Kidney epithelial cell (primary cell): ENCODE measurements around the gene HYOU1. TPM values are rescaled to one million over a fixed set of nuclear protein-coding genes. Genes with fewer than 3 reads are reported as not detected.

ENCODE experiments used
- DNase-seq: peaks from one replicate; pipeline ENCODE4 v3.0.0-alpha.2; 2010; ENCODE audit warnings: low read depth
- H3K27me3 ChIP-seq: 2 replicates; pipeline ENCODE4 v1.6.0; 2011; ENCODE audit warnings: low read length; ENCODE audit not compliant: control insufficient read depth, insufficient read depth
- H3K36me3 ChIP-seq: 2 replicates; pipeline ENCODE4 v1.5.1; 2011; ENCODE audit warnings: low read length; ENCODE audit not compliant: control insufficient read depth, insufficient read depth
- H3K4me3 ChIP-seq: 2 replicates; pipeline ENCODE4 v1.5.1; 2011; ENCODE audit warnings: low read depth, mild to moderate bottlenecking, control low read depth, low read length
- CTCF ChIP-seq: IDR thresholded peaks from 2 replicates; pipeline ENCODE4 v1.5.1; 2011; ENCODE audit warnings: mild to moderate bottlenecking, moderate library complexity, low read length, control low read depth, inconsistent platforms; ENCODE audit not compliant: insufficient read depth, poor library complexity, severe bottlenecking
- total RNA-seq: library from RNA; depleted of rRNA; stranded (reverse); fragments of >200 nt; gene quantifications from 2 replicates; pipeline ENCODE4 v1.2.3, GENCODE V29; 2015

HYOU1 gene
- total RNA-seq, 1 donor from 2014 or later, result 303 TPM

DNA sequence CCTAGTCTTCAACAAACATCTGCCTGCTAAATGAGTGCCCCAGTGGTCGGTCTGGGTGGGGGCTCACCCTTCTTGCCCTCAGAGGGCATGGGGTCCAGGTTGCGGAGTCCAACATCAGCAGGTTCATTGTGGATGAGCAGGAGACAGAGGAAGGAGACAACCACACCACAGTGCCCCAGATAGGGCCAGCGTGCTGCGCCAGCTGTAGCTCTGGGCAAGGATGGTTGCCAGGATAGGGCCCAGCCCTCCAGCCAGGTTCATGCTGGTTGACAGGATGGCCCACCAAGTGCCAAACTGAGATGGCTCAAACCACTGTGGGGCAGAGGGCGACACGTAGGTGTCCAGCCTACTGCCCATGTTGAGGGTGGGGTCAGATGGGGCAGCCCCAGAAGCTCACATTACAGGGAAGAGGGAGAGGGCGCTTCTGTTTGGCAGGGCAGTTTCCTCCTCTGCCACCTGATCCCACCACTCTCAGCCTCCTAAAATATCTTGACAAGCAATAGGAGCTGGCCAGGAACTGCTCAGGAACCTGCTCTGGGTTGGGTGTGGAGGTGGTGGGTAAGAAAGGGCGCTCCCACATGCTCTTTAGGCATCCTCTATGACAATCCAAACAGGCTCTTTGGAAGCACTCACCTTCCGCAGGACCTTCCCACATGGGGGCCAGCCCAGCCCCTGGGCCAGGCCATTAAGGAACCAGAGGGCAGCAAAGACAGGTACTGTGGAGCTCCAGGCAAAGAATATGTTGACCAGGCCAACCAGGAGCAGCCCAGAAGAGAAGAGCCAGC is 29.3 kb downstream of the HYOU1 start:
- peaks cover 2% of the 10 kb centered on the region for H3K36me3 ChIP-seq
- no peak overlapping the region for H3K4me3 ChIP-seq
- DNase-seq, result no peak
- no peak for TF ChIP-seq CTCF
- no peaks in the 10 kb centered on the region for H3K27me3 ChIP-seq

- TF ChIP-seq CTCF, result no peak
These were observed 30.0 kb downstream of the HYOU1 start for GRCh38 chr11:119026970-119027369.

DNA sequence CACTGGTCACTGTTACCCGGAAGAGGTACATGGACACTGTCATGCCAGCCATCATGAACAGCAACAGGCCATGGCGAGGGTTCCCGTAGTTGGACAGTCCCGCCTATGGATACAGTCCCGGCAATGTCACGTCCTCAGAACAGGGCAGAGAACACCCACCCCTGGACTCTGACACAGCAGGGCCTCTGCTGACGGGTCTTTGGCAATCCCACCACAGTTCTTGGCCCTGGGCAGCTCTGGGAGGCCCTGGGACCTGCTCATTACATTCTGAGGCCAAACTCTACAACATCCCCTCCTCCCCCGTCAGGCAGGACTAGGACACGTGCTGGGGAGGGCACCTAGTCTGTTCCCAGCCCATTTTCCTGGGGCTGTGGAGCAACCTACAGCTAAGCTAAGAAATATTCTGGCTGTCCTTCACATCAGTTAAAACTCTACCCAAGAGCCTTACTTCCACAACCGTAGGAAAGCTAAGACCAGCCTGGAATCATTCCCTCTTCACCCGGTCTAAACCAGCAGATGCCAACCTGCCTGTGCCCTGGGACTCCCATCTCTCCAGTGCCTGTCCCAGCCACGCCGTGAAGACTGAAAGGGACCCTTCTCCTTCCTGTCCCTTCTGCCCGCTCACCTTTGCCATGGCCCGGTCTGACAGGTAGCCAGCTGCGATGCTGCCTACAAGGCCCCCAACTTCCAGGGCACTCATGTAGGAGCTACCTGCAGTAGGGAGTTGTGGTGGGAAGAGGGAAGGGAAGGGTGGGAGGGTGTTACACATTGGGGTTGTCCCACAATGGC is 30.8 kb downstream of the HYOU1 start:
- Histone ChIP-seq H3K36me3 (peaks cover 2% of the 10 kb centered on the region), H3K27me3 (no peaks in the 10 kb centered on the region), H3K4me3 (no peak overlapping the region)
- no peak for DNase-seq
- TF ChIP-seq CTCF, result no peak

More at GRCh38 chr11:119026970-119027369, 30.0 kb downstream of the HYOU1 start:
- Histone ChIP-seq H3K27me3 (no peaks in the 10 kb centered on the region), H3K4me3 (no peak overlapping the region), H3K36me3 (peaks cover 2% of the 10 kb centered on the region)
- DNase-seq, result no peak

GRCh38 chr11:119025541-119025940 is 31.5 kb downstream of the HYOU1 start:
- TF ChIP-seq CTCF, result no peak
- Histone ChIP-seq H3K4me3 (no peak overlapping the region), H3K36me3 (peaks cover 2% of the 10 kb centered on the region), H3K27me3 (no peaks in the 10 kb centered on the region)
- no peak for DNase-seq

DNA sequence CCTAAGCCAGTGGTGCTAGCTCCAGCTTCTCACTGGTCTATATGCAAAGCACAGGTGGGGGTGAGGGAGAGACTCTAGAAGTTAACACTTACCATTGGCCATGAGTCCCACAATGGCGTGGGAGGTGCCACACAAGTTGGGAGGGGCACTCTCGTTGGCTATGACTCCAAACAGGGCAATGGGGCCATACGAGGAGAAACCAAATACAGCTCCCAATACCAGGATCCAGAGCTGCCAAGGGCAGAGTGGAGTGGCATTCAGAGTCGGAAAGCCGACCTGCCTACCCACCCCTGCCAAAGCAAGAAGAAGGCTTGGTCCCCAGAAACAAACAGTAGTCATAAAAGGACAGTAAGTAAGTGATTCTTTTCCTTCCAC is 31.9 kb downstream of the HYOU1 start:
- Histone ChIP-seq H3K36me3 (peaks cover 2% of the 10 kb centered on the region), H3K4me3 (no peak overlapping the region), H3K27me3 (no peaks in the 10 kb centered on the region)
- DNase-seq, result no peak
- no peak for TF ChIP-seq CTCF
